ENCODE data around the gene KPNA3.
"Not testable (repeated sequence)": the region's sequence is repeated elsewhere in the genome, so short reads cannot be mapped to it uniquely, and the experiment has no call there.

The KPNA3 gene

GRCh38 chr13:49740870-49741269 lies 51.6 kb downstream of the KPNA3 start:
- no peak overlapping the region for H3K27ac ChIP-seq (ENCODE audit: low read length)
- no peak overlapping the region for H3K4me3 ChIP-seq (ENCODE audit: low read depth in 1 of 2, low read length in 2 of 2)
- H3K9me3 ChIP-seq (ENCODE audit: control insufficient read depth in 1 of 2, low read length in 2 of 2) = no peaks in the 10 kb centered on the region
- peaks cover 0 to 4% of the 10 kb centered on the region in 2 donors for H3K36me3 ChIP-seq (ENCODE audit: control insufficient read depth in 1 of 2, insufficient read depth in 2 of 2, low read length in 2 of 2)
- no peaks in the 10 kb centered on the region for H3K27me3 ChIP-seq (ENCODE audit: low read depth, low read length)
- H3K4me1 ChIP-seq (ENCODE audit: control insufficient read depth in 1 of 2, insufficient read depth in 2 of 2, low read length in 2 of 2) = no peaks in the 10 kb centered on the region

GRCh38 chr13:49739498-49740187 lies 52.8 kb downstream of the KPNA3 start:
- Histone ChIP-seq H3K36me3 (ENCODE audit: control insufficient read depth in 1 of 2, insufficient read depth in 2 of 2, low read length in 2 of 2) (peaks cover 0 to 4% of the 10 kb centered on the region in 2 donors), H3K9me3 (ENCODE audit: control insufficient read depth in 1 of 2, low read length in 2 of 2) (no peaks in the 10 kb centered on the region), H3K4me1 (ENCODE audit: control insufficient read depth in 1 of 2, insufficient read depth in 2 of 2, low read length in 2 of 2) (no peaks in the 10 kb centered on the region), H3K27me3 (ENCODE audit: low read depth, low read length) (no peaks in the 10 kb centered on the region), H3K27ac (ENCODE audit: low read length) (no peak overlapping the region), H3K4me3 (ENCODE audit: low read depth in 1 of 2, low read length in 2 of 2) (no peak overlapping the region)

- H3K4me1 ChIP-seq (ENCODE audit: control insufficient read depth in 1 of 2, insufficient read depth in 2 of 2, low read length in 2 of 2) = no peaks in the 10 kb centered on the region
- peaks cover 0 to 10% of the 10 kb centered on the region in 2 donors for H3K36me3 ChIP-seq (ENCODE audit: control insufficient read depth in 1 of 2, insufficient read depth in 2 of 2, low read length in 2 of 2)
- H3K9me3 ChIP-seq (ENCODE audit: control insufficient read depth in 1 of 2, low read length in 2 of 2) = no peaks in the 10 kb centered on the region
- no peak overlapping the region for H3K27ac ChIP-seq (ENCODE audit: low read length)
- H3K4me3 ChIP-seq (ENCODE audit: low read depth in 1 of 2, low read length in 2 of 2) = no peak overlapping the region
- H3K27me3 ChIP-seq (ENCODE audit: low read depth, low read length) = no peaks in the 10 kb centered on the region
Observed at GRCh38 chr13:49733181-49733951, 59.1 kb downstream of the KPNA3 start.

- H3K36me3 ChIP-seq (ENCODE audit: control insufficient read depth in 1 of 2, insufficient read depth in 2 of 2, low read length in 2 of 2) = peaks cover 0 to 10% of the 10 kb centered on the region in 2 donors
- no peaks in the 10 kb centered on the region for H3K4me1 ChIP-seq (ENCODE audit: control insufficient read depth in 1 of 2, insufficient read depth in 2 of 2, low read length in 2 of 2)
- no peak overlapping the region for H3K4me3 ChIP-seq (ENCODE audit: low read depth in 1 of 2, low read length in 2 of 2)
- no peaks in the 10 kb centered on the region for H3K27me3 ChIP-seq (ENCODE audit: low read depth, low read length)
- no peak overlapping the region for H3K27ac ChIP-seq (ENCODE audit: low read length)
- no peaks in the 10 kb centered on the region for H3K9me3 ChIP-seq (ENCODE audit: control insufficient read depth in 1 of 2, low read length in 2 of 2)
Observed at GRCh38 chr13:49731766-49732165, 60.7 kb downstream of the KPNA3 start.

- peaks cover 10 to 57% of the 10 kb centered on the region in 2 donors for H3K36me3 ChIP-seq (ENCODE audit: control insufficient read depth in 1 of 2, insufficient read depth in 2 of 2, low read length in 2 of 2)
- no peak overlapping the region for H3K4me3 ChIP-seq (ENCODE audit: low read depth in 1 of 2, low read length in 2 of 2)
Observed at GRCh38 chr13:49716615-49717014, 75.9 kb downstream of the KPNA3 start.

GRCh38 chr13:49714757-49715156 lies 77.7 kb downstream of the KPNA3 start:
- no peaks in the 10 kb centered on the region for H3K27me3 ChIP-seq (ENCODE audit: low read depth, low read length)
- peaks cover 3 to 7% of the 10 kb centered on the region in 2 donors for H3K9me3 ChIP-seq (ENCODE audit: control insufficient read depth in 1 of 2, low read length in 2 of 2)
- peaks cover 12 to 44% of the 10 kb centered on the region in 2 donors for H3K36me3 ChIP-seq (ENCODE audit: control insufficient read depth in 1 of 2, insufficient read depth in 2 of 2, low read length in 2 of 2)
- H3K4me1 ChIP-seq (ENCODE audit: control insufficient read depth in 1 of 2, insufficient read depth in 2 of 2, low read length in 2 of 2) = no peaks in the 10 kb centered on the region
- H3K4me3 ChIP-seq (ENCODE audit: low read depth in 1 of 2, low read length in 2 of 2) = no peak overlapping the region
- no peak overlapping the region for H3K27ac ChIP-seq (ENCODE audit: low read length)

More at GRCh38 chr13:49716615-49717014, 75.9 kb downstream of the KPNA3 start:
- Histone ChIP-seq H3K4me1 (ENCODE audit: control insufficient read depth in 1 of 2, insufficient read depth in 2 of 2, low read length in 2 of 2) (no peaks in the 10 kb centered on the region), H3K9me3 (ENCODE audit: control insufficient read depth in 1 of 2, low read length in 2 of 2) (peaks cover 3 to 7% of the 10 kb centered on the region in 2 donors), H3K27ac (ENCODE audit: low read length) (no peak overlapping the region), H3K27me3 (ENCODE audit: low read depth, low read length) (no peaks in the 10 kb centered on the region)

- H3K36me3 ChIP-seq (ENCODE audit: control insufficient read depth in 1 of 2, insufficient read depth in 2 of 2, low read length in 2 of 2) = peaks cover 11 to 32% of the 10 kb centered on the region in 2 donors
- H3K4me1 ChIP-seq (ENCODE audit: control insufficient read depth in 1 of 2, insufficient read depth in 2 of 2, low read length in 2 of 2) = no peaks in the 10 kb centered on the region
- H3K4me3 ChIP-seq (ENCODE audit: low read depth in 1 of 2, low read length in 2 of 2) = no peak overlapping the region
- peaks cover 3 to 7% of the 10 kb centered on the region in 2 donors for H3K9me3 ChIP-seq (ENCODE audit: control insufficient read depth in 1 of 2, low read length in 2 of 2)
- H3K27me3 ChIP-seq (ENCODE audit: low read depth, low read length) = no peaks in the 10 kb centered on the region
- H3K27ac ChIP-seq (ENCODE audit: low read length) = no peak overlapping the region
Observed at GRCh38 chr13:49711218-49711863, 81.1 kb downstream of the KPNA3 start.

- not testable (repeated sequence) for H3K9me3 ChIP-seq (ENCODE audit: control insufficient read depth in 1 of 2, low read length in 2 of 2); H3K27ac ChIP-seq (ENCODE audit: low read length); H3K27me3 ChIP-seq (ENCODE audit: low read depth, low read length); H3K4me3 ChIP-seq (ENCODE audit: low read depth in 1 of 2, low read length in 2 of 2); H3K4me1 ChIP-seq (ENCODE audit: control insufficient read depth in 1 of 2, insufficient read depth in 2 of 2, low read length in 2 of 2)
- H3K36me3 ChIP-seq (ENCODE audit: control insufficient read depth in 1 of 2, insufficient read depth in 2 of 2, low read length in 2 of 2) = peaks cover 27 to 31% of the 10 kb centered on the region in 2 donors
Observed at GRCh38 chr13:49704264-49704663, 88.2 kb downstream of the KPNA3 start.

- Histone ChIP-seq H3K36me3 (ENCODE audit: control insufficient read depth in 1 of 2, insufficient read depth in 2 of 2, low read length in 2 of 2) (peaks cover 20 to 21% of the 10 kb centered on the region in 2 donors), H3K4me1 (ENCODE audit: control insufficient read depth in 1 of 2, insufficient read depth in 2 of 2, low read length in 2 of 2) (no peaks in the 10 kb centered on the region), H3K27ac (ENCODE audit: low read length) (no peak overlapping the region), H3K9me3 (ENCODE audit: control insufficient read depth in 1 of 2, low read length in 2 of 2) (no peaks in the 10 kb centered on the region), H3K4me3 (ENCODE audit: low read depth in 1 of 2, low read length in 2 of 2) (no peak overlapping the region), H3K27me3 (ENCODE audit: low read depth, low read length) (no peaks in the 10 kb centered on the region)
Observed at GRCh38 chr13:49701491-49701890, 91.0 kb downstream of the KPNA3 start.

- Histone ChIP-seq H3K4me3 (ENCODE audit: low read depth in 1 of 2, low read length in 2 of 2) (no peak overlapping the region), H3K4me1 (ENCODE audit: control insufficient read depth in 1 of 2, insufficient read depth in 2 of 2, low read length in 2 of 2) (no peaks in the 10 kb centered on the region), H3K9me3 (ENCODE audit: control insufficient read depth in 1 of 2, low read length in 2 of 2) (no peaks in the 10 kb centered on the region), H3K27ac (ENCODE audit: low read length) (no peak overlapping the region), H3K27me3 (ENCODE audit: low read depth, low read length) (no peaks in the 10 kb centered on the region), H3K36me3 (ENCODE audit: control insufficient read depth in 1 of 2, insufficient read depth in 2 of 2, low read length in 2 of 2) (peaks cover 9 to 15% of the 10 kb centered on the region in 2 donors)
Observed at GRCh38 chr13:49697468-49697867, 95.0 kb downstream of the KPNA3 start.

- no peaks in the 10 kb centered on the region for H3K36me3 ChIP-seq (ENCODE audit: control insufficient read depth in 1 of 2, insufficient read depth in 2 of 2, low read length in 2 of 2)
- H3K27me3 ChIP-seq (ENCODE audit: low read depth, low read length) = no peaks in the 10 kb centered on the region
- H3K4me3 ChIP-seq (ENCODE audit: low read depth in 1 of 2, low read length in 2 of 2) = no peak overlapping the region
- no peak overlapping the region for H3K27ac ChIP-seq (ENCODE audit: low read length)
- no peaks in the 10 kb centered on the region for H3K9me3 ChIP-seq (ENCODE audit: control insufficient read depth in 1 of 2, low read length in 2 of 2)
- H3K4me1 ChIP-seq (ENCODE audit: control insufficient read depth in 1 of 2, insufficient read depth in 2 of 2, low read length in 2 of 2) = no peaks in the 10 kb centered on the region
Observed at GRCh38 chr13:49694446-49694845, 98.0 kb downstream of the KPNA3 start.
